Measurements from ENCODE around the gene CLDN9.
A peak's percentile ranks its signal among the peaks of the same experiment; 100 is the strongest.

Gene CLDN9

DNA sequence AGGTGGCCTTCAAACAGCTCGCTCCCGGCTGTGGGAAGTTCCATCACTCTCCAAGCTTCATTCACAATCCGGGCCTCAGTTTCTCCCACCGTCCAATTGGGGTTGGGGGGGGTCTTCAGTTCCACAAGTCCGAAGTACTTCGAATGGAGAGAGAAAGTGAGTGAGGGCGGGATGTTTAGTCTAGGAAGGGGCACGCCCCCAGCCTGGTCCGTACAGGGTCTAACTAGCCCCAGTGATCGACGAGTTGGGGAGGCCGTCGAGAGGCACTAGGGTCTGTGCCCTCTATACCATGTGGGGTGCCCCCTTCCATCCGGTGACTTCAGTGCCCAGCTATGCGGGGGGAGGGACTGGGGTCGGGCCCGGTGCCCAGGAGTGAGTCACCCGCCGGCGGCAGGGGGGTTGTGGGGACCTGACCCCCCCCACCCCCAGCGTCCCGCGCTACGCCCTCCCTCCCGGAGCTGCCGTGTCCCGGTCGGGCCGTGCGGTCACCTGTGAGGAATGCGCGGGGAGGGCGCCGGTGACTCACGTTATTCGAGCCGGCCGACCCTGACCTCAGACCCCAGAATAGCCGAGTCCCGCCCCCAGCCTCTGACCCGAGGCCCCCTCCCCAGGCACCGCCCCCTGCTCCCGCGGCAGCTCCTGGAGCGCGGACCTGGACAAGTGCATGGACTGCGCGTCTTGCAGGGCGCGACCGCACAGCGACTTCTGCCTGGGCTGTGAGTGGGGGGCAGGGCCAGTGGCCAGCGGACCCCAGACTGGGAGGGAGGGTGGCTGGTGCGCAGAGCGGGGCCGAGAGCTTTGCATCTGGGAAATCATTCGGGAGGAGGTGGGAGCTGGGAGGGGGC lies 8.1 kb downstream of the CLDN9 start (continued):
- TF ChIP-seq ZNF157 (tag by site-specific recombination; IDR thresholded peaks at IDR 0.05): no peak
- TF ChIP-seq PRDM4 (tag by site-specific recombination; IDR thresholded peaks at IDR 0.05): peak; percentile 71
- TF ChIP-seq ZBTB8A (tag by site-specific recombination; IDR thresholded peaks at IDR 0.05): peak; percentile 78
- no peak for TF ChIP-seq ZNF544 (tag by site-specific recombination; IDR thresholded peaks at IDR 0.05)
- TF ChIP-seq ZNF37A (tag by site-specific recombination; IDR thresholded peaks at IDR 0.05): no peak
- TF ChIP-seq ZNF621 (tag by site-specific recombination; IDR thresholded peaks at IDR 0.05): no peak
- TF ChIP-seq GLI2 (tag by site-specific recombination; IDR thresholded peaks at IDR 0.05; ENCODE audit: borderline replicate concordance, low read depth): no peak; the same call in 1 of the 2 replicates
- no peak for TF ChIP-seq ZNF133 (tag by site-specific recombination; IDR thresholded peaks at IDR 0.05)
- TF ChIP-seq, protein P1, sequence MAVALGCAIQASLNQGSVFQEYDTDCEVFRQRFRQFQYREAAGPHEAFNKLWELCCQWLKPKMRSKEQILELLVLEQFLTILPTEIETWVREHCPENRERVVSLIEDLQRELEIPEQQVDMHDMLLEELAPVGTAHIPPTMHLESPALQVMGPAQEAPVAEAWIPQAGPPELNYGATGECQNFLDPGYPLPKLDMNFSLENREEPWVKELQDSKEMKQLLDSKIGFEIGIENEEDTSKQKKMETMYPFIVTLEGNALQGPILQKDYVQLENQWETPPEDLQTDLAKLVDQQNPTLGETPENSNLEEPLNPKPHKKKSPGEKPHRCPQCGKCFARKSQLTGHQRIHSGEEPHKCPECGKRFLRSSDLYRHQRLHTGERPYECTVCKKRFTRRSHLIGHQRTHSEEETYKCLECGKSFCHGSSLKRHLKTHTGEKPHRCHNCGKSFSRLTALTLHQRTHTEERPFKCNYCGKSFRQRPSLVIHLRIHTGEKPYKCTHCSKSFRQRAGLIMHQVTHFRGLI (tag by site-specific recombination; IDR thresholded peaks at IDR 0.05): no peak; the same call in none of the 2 replicates
- TF ChIP-seq ZNF121 (tag by site-specific recombination; IDR thresholded peaks at IDR 0.05): no peak
- TF ChIP-seq SCRT2 (tag by site-specific recombination; IDR thresholded peaks at IDR 0.05): peak; percentile 36; the same call in 1 of the 2 replicates
- no peak for TF ChIP-seq ZSCAN30 (tag by site-specific recombination; IDR thresholded peaks at IDR 0.05)
- no peak for TF ChIP-seq ZNF302 (tag by site-specific recombination; IDR thresholded peaks at IDR 0.05; ENCODE audit: low read depth)

- peak overlapping the region; percentile 75 for H3K4me3 ChIP-seq (ENCODE audit: low read depth, low read length)
- H3K27ac ChIP-seq (ENCODE audit: extremely low read depth, low read depth, low read length): peak overlapping the region; percentile 54
- ChIA-PET POLR2A (interaction anchor here (0.6 to 11.9 kb wide), 17 partner anchors 9 to 321 kb away, joined by 3 to 247 read pairs (median 6); partner anchors contain the start of genes CLDN9, FLYWCH2, KREMEN2 and PAQR4), CTCF (interaction anchor here (0.6 to 4.1 kb wide), 9 partner anchors 10 to 69 kb away, joined by 3 to 41 read pairs (median 3); no protein-coding TSS in a partner anchor)
- H3K4me1 ChIP-seq (ENCODE audit: control insufficient read depth, insufficient read depth, low read length): peaks cover 21% of the 10 kb centered on the region
- H3K36me3 ChIP-seq (ENCODE audit: control insufficient read depth in 2 of 2, insufficient read depth in 1 of 2, low read length in 2 of 2): peaks cover 0 to 14% of the 10 kb centered on the region in 2 experiments; a peak in 1 of 3 replicates
- H3K9me3 ChIP-seq (ENCODE audit: control insufficient read depth, insufficient read depth, low read depth, low read length): no peaks in the 10 kb centered on the region
- peak; percentile 35; the same call in 1 of the 2 replicates for TF ChIP-seq ZSCAN30 (tag by site-specific recombination; IDR thresholded peaks at IDR 0.05)
- no peak for TF ChIP-seq ZNF221 (tag by site-specific recombination; IDR thresholded peaks at IDR 0.05; ENCODE audit: borderline replicate concordance)
- 0 out of 2 replicates have a peak, but pooled peaks have one; percentile 19 for TF ChIP-seq ZNF610 (tag by site-specific recombination; IDR thresholded peaks at IDR 0.05; ENCODE audit: borderline replicate concordance)
- TF ChIP-seq REPIN1 (tag by site-specific recombination; IDR thresholded peaks at IDR 0.05; ENCODE audit: low read depth): no peak
- TF ChIP-seq, protein P2, sequence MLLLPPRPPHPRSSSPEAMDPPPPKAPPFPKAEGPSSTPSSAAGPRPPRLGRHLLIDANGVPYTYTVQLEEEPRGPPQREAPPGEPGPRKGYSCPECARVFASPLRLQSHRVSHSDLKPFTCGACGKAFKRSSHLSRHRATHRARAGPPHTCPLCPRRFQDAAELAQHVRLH (tag by site-specific recombination; IDR thresholded peaks at IDR 0.05): no peak
- no peak for TF ChIP-seq ZBTB49 (tag by site-specific recombination; IDR thresholded peaks at IDR 0.05; ENCODE audit: low read depth)
- TF ChIP-seq GLI2 (tag by site-specific recombination; IDR thresholded peaks at IDR 0.05; ENCODE audit: borderline replicate concordance, low read depth): no peak
- peak; percentile 48 for TF ChIP-seq ZBTB17 (tag by site-specific recombination; IDR thresholded peaks at IDR 0.05)
- TF ChIP-seq ZNF2 (tag by site-specific recombination; IDR thresholded peaks at IDR 0.05): peak; percentile 17
- peak; percentile 84 for TF ChIP-seq SP2 (tag by site-specific recombination; IDR thresholded peaks at IDR 0.05)
- TF ChIP-seq ZEB2 (tag by site-specific recombination; IDR thresholded peaks at IDR 0.05): peak; percentile 45
- TF ChIP-seq, protein P3, sequence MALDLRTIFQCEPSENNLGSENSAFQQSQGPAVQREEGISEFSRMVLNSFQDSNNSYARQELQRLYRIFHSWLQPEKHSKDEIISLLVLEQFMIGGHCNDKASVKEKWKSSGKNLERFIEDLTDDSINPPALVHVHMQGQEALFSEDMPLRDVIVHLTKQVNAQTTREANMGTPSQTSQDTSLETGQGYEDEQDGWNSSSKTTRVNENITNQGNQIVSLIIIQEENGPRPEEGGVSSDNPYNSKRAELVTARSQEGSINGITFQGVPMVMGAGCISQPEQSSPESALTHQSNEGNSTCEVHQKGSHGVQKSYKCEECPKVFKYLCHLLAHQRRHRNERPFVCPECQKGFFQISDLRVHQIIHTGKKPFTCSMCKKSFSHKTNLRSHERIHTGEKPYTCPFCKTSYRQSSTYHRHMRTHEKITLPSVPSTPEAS (tag by site-specific recombination; IDR thresholded peaks at IDR 0.05): no peak
- 0 out of 2 replicates have a peak, but pooled peaks have one; percentile 26 for TF ChIP-seq BCL11A (tag by site-specific recombination; IDR thresholded peaks at IDR 0.05; ENCODE audit: low read depth)
These were observed 8.9 kb downstream of the CLDN9 start for GRCh38 chr16:3021449-3022207.

All from HEK293 (cell line).